Effector CD4-positive, alpha-beta T cell (primary cell): Measurements from ENCODE around the gene NUTM2F.
"Not testable (repeated sequence)": the region's sequence is repeated elsewhere in the genome, so short reads cannot be mapped to it uniquely, and the experiment has no call there.

Experiments used
- DNase-seq: peaks from one replicate; pipeline ENCODE4 v3.0.0-alpha.2; 2020

The NUTM2F gene

DNA sequence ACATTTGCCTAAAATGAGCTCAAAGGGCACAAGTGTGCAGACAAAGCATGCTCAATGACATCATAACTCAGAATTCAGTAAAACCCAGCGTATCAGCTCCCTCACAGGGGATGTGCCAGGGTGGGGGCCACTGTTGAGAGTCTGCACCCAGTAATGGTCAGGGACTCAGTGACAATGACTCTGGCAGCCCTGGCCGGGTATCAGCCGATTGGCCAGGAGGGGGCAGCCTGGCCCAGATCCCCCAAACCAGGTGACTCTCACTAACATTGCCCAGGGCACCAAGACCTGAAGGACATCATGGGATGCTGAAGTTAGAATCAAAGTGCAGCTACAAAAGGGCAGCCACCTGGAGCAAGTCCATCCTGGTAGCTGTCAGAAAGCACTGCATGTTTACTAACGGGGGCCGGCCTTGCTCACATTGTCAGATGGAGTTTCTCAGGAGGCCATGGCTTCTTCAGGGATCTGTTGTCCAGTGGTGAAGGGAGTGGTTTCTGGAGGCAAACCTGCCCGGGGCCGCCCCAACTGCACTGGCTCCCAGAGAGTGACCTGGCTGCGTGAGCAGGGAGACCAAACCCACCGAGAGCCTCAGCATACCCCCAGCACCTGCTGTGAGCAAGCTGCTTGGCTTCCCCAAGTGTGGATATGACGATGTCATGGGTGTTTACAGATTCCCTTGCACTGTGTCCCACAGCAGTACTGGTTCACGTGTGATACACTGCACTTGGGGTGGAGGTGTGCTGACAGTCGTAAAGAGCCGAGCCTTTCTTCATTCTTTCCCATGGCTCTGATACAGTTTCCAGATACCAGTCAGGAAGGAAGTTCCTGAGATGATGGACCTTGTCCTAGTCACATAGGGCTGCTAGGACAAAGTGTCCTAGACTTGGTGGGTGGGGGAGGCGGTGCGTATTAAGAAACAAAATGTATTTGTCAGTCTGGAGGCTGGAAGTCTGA lies 13.1 kb downstream of the NUTM2F start:
- DNase-seq, result not testable (repeated sequence)

DNA sequence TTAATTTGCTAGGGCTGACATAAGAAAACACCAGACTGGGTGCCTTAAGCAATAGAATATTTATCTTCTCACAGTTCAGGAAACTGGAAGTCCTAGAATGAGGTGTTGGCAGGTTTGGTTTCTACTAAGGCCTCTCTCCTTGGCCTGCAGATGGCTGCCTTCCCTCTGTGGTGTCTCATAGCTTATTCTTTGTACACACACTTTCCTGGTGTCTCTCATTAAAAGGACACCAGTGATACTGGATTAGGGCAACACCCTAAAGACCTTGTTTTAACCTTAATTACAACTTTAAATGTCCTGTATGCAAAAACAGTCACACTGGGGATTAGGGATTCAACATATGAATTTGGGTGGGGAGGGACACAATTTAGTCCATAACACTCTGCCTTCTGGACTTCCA lies 25.1 kb downstream of the NUTM2F start:
- no peak for DNase-seq

GRCh38 chr9:94302426-94302825 lies 26.0 kb downstream of the NUTM2F start:
- no peak for DNase-seq

GRCh38 chr9:94301583-94301982 lies 26.9 kb downstream of the NUTM2F start:
- DNase-seq, result no peak

DNA sequence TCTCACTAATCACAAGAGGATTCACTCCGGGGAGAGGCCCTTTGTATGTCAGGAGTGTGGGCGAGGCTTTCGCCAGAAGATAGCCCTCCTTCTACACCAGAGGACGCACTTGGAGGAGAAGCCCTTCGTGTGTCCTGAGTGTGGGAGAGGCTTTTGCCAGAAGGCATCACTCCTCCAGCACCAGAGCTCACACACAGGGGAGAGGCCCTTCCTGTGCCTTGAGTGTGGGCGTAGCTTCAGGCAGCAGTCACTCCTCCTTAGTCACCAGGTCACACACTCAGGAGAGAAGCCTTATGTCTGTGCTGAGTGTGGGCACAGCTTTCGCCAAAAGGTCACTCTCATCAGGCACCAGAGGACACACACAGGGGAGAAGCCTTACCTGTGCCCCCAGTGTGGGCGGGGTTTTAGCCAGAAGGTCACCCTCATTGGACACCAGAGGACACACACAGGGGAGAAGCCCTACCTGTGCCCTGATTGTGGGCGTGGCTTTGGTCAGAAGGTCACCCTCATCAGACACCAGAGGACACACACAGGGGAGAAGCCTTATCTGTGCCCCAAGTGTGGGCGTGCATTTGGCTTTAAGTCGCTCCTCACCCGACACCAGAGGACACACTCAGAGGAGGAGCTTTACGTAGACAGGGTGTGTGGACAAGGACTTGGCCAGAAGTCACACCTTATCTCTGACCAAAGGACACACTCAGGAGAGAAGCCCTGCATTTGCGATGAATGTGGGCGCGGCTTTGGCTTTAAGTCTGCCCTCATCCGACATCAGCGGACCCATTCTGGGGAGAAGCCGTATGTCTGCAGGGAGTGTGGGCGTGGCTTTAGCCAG lies 27.8 kb downstream of the NUTM2F start:
- DNase-seq, result no peak

DNA sequence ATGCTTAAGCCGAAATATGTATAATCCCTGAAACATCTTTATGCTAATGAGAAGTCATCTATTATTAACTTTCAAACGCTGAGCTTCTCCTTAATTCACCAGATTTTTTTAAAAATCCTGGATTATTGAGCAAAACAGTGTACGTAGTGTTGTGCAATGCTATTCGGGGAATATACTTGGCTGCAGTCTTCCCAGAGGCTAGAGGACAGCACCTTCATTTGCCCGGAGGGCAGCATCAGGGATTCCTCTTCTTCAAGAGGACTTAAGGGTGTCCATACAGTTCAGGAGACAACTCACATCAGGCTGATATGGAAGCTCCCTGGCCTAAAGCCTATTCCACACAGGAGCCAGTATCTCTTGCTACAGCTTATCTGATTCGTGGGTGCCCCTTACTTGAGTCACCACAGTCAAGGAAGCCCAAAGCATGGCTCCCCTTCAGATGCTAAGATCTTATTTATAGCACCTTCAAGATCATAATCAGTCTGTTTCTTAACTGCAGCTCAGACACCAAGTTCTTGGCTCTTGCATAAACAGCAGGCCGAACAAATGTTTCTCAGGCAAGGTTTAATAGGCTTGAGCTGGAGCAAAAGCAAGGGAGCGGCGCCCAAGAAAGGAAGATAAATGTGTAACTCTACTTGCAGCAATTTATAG lies 29.4 kb downstream of the NUTM2F start:
- no peak for DNase-seq

- DNase-seq, result no peak
These were observed 38.8 kb downstream of the NUTM2F start for GRCh38 chr9:94289691-94290090.

- no peak for DNase-seq
These were observed 40.4 kb downstream of the NUTM2F start for GRCh38 chr9:94287877-94288513.

DNA sequence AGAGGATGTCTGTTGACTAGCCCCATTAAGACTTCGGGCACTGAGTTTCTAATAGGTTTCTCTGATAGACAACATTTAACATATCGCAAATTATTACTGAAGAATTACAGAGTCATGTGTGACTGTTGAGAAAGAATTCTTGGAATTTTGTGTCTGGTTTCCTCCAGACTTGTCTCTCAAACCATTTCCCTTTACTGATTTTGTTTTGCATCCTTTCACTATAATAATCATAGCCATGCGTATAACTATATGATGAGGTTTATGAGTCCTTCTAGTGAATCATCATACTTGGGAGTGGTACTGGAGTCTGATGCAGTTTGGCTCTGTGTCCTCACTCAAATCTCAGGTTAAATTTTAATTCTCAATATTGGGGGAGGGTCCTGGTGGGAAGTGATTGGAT lies 42.3 kb downstream of the NUTM2F start:
- no peak for DNase-seq

DNA sequence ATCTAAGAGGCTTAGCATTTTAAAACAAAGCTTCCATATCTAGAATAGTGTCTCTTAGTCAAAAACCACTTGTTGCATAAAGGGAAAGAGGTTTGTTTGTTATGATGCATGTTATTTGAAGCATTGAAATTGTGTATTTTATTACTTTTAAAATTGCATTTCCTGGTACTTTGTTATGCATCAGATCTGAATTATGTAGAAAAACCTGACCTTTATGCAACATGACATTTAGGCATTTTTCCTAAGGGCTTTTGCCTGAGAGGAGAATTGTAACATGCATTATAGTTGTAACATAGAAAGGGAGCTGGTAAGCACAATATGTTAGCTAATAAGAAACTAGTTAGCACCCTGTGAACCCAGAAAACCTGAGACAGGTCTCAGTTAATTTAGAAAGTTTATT lies 47.3 kb downstream of the NUTM2F start:
- no peak for DNase-seq

DNA sequence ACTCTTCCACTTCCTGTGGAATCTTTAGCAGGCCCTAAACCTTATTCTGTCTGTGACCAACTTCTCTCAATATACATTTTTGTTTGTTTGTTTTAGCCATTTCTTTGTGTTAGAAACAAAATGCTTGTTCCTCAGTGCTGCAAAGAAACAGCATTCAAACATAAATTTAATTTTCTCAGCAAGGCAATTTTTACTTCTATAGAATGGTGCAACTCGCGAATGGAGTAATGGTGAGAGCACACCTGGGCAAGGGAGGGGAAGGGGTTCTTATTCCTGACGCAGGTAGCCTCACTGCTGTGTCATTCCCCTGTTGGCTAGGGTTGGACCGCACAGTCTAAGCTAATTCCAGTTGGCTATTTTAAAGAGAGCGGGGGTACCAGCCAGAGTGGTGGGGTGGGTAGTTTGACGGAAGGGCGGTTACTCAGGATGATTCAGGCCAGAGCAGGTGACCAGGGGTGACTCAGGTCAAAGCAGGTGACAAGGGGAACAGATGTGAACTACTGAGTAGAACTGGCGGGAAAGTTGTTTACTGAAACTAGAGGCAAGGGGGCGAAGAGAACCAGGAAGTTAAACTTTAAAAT lies 47.9 kb downstream of the NUTM2F start:
- DNase-seq, result no peak

- no peak for DNase-seq
These were observed 50.4 kb downstream of the NUTM2F start for GRCh38 chr9:94277885-94278536.

GRCh38 chr9:94277029-94277428 lies 51.4 kb downstream of the NUTM2F start:
- not testable (repeated sequence) for DNase-seq

GRCh38 chr9:94270009-94270408 lies 58.4 kb downstream of the NUTM2F start:
- DNase-seq, result no peak

DNA sequence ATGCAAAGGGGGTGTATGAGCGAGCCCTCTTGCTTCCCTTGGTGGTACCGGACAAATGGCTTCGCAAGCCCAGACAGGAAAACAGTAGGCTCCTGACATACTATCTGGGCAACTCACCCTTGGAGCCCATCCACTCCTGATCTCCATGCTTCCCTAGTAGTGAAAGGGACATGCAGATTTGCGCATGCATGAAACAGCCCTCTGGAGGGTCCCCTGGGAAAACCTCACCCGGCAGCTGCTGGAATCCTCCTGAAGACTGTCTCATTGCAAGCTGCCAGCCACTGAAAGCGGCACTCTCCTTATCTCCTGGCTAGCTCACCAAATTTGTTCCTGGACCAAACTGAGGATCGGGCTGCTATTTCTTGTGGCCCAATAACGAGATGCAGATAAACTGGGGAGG lies 59.2 kb downstream of the NUTM2F start:
- no peak for DNase-seq
